ENCODE data around the gene ST14.
"Not testable (repeated sequence)": the region's sequence is repeated elsewhere in the genome, so short reads cannot be mapped to it uniquely, and the experiment has no call there.

Gene ST14

DNA sequence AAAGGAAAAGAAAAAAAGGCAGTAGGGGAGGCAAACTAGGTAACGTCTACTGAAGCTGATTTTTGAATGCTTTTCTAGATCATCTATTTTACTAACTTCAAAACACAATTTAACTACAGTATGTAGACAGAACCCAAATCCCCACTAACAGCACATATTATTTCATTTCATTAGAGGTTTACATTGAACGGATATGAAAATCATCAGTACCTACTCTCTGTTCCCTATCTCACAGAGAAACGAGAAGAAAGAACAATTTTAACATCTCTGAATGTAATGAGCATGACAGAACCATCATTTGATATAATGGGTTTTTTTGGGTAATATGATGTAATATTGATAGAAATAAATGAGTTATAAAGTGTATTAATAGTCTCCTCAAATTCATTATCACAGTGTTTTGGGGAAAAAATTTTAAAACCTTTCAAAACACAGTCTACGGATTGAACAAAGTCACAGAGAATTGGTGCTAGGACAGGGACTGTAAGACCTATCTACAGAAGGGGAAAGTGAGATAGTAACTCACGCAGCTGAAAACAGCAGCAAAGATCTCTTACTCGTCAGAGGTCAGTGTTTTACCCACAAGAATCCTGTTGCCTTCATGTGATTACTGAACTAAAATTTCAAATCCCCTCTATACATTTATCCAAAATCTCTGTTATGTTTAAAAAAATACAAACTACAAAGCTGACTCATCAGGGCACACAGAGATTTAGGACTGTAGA, 77.9 kb downstream of the ST14 start:
- no peak for DNase-seq

DNA sequence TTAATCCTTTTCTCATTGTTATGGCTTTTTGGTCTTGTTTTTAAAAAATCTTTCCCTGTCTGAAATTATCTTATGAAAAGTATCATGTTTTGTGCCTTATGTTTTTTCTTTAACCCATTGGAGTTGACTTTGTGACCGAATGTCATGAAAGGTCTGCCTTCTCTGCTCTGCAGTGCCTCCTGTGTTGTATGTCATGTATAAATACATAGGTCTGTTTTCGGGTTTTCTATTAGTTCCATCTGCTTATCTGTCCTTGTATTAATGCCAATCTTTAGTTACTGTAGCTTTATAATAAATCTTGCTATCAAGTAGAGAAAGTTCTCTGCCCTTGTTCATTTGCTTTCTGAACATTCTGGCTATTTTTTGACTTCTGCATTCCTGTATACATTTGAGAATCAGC, 82.1 kb downstream of the ST14 start:
- DNase-seq = no peak

- no peak for DNase-seq
Observed at GRCh38 chr11:130243816-130244215, 84.2 kb downstream of the ST14 start.

DNA sequence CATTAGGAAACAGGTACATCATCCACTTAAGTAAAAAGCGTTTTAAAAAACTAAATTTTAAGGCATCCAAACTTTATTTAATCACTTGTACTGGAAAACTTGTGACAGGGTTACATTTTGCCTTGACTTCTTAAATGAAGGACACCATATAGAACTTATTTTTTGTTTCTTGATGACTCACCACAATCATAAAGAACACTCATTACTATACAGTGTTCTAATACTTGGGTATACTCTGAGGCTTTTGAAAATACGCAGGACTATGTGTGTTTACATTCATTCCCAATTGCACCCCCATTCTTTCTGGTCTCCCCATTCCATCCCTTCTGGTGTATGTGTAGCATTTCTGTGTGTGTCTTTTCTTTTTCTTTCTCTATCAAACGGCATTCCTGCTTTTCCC, 85.3 kb downstream of the ST14 start:
- DNase-seq = no peak

GRCh38 chr11:130245375-130245774, 85.8 kb downstream of the ST14 start:
- DNase-seq = not testable (repeated sequence)

DNA sequence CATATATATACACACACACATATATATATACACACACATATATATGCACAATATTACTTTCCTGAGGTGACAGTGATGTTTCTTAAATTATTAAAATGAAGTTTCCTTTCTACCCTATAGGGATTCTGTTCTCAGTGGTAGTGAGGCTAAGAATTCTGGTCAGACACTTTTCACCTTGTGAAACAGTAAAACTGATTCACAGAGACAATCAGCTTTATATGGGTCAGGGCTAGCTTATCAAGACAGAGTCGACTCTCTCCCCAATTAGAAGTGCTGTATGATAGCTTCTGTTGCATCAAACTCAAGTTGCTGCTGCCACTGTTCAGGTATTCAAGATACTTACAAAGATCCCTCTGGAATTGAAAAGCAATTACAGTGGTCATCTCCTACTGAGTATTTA, 86.7 kb downstream of the ST14 start:
- DNase-seq = no peak

DNA sequence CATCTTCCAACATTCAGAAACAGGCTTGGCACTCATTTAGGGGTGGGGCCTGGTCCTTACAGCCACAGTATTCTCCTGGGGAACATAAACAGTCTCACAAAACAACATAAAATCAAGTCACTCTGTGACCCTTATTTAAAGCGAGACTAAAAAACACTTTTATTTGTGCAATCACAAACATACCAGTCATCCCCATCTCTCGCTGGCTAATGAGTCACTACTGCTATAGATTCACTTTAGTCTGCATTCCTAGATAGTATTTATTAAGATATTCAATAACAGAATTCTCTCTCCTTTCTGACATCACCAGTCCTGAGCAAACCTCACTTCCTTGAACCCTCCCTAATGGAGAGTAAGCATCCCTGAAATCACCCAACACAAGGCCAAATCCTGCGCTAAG, 87.2 kb downstream of the ST14 start:
- DNase-seq = no peak

- DNase-seq = no peak
Observed at GRCh38 chr11:130247319-130247718, 87.7 kb downstream of the ST14 start.

DNA sequence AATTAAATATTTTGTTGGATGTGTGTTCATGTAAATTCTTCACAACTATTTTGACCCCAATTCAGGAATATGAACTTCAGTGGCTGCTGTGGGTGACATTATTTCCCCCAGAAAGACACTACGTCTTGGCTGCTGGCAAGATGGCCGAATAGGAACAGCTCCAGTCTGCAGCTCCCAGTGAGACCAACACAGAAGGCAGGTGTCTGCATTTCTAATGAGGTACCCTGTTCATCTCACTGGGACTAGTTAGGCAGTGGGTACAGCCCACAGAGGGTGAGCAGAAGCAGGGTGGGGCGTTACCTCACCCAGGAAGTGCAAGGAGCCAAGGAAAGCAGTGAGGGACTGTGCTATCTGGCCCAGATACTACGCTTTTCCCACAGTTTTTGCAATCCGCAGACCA, 89.8 kb downstream of the ST14 start:
- no peak for DNase-seq

DNA sequence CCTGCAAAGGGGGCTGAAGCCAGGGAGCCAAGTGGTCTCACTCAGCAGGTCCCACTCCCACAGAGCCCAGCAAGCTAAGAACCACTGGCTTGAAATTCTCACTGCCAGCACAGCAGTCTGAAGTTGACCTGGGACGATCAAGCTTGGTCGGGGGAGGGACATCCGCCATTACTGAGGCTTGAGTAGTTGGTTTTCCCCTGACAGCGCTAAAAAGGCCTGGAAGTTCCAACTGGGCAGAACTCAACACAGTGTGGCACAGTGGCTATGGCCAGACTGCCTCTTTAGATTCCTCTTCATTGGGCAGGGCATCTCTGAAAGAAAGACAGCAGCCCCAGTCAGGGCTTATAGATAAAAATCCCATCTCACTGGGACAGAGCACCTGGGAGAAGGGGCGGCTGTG, 90.3 kb downstream of the ST14 start:
- not testable (repeated sequence) for DNase-seq

GRCh38 chr11:130251763-130252162, 92.2 kb downstream of the ST14 start:
- DNase-seq = not testable (repeated sequence)
